Common myeloid progenitor, CD34-positive (primary cell): ENCODE data around the gene TRMT1.

ENCODE experiments used
- CTCF ChIA-PET: fragments of 350-600 bp; sonication (Branson Sonifier 250); formaldehyde crosslinking; loops from one replicate; lab custom pipeline; 2021; ENCODE audit warnings: antibody characterized with exemption; lab: Charles Lee
- POLR2A ChIA-PET: fragments of 350-600 bp; sonication (Branson Sonifier 250); formaldehyde crosslinking; loops from one replicate; lab custom pipeline; 2021; ENCODE audit warnings: antibody characterized with exemption; lab: Charles Lee
- DNase-seq, 3 donors: peaks; one replicate each; pipeline versions ENCODE4 v3.0.0 to v3.0.0-alpha.2; 2013
- H3K27ac ChIP-seq, 2 experiments: 1 replicate in 1 of 2; 2 replicates in 1 of 2; pipeline ENCODE4 v1.7.0; 2013; ENCODE audit warnings: inconsistent platforms in 2 of 2, low read length in 2 of 2, mild to moderate bottlenecking in 2 of 2, low read depth in 1 of 2, moderate library complexity in 1 of 2; ENCODE audit not compliant: severe bottlenecking in 2 of 2, insufficient read depth in 1 of 2, poor library complexity in 1 of 2
- H3K27me3 ChIP-seq, 5 experiments: replicated peaks in 2 of 5; 1 replicate in 3 of 5; 2 replicates in 2 of 5; pipeline versions ENCODE4 v1.6.1 to v1.7.0; 2013; ENCODE audit warnings: low read length in 4 of 5, mild to moderate bottlenecking in 2 of 5, moderate library complexity in 2 of 5, inconsistent platforms in 1 of 5; ENCODE audit not compliant: insufficient read depth in 5 of 5, control insufficient read depth in 4 of 5
- H3K36me3 ChIP-seq, 4 experiments: 1 replicate in 2 of 4; 2 replicates in 2 of 4; pipeline versions ENCODE4 v1.6.1 to v1.7.0; 2013; ENCODE audit warnings: low read length in 3 of 4, control low read depth in 1 of 4, mild to moderate bottlenecking in 1 of 4; ENCODE audit not compliant: control insufficient read depth in 4 of 4, insufficient read depth in 4 of 4
- H3K4me1 ChIP-seq, 4 experiments: 1 replicate in 3 of 4; 2 replicates in 1 of 4; pipeline versions ENCODE4 v1.6.1 to v1.7.1; 2013; ENCODE audit warnings: low read length in 3 of 4, mild to moderate bottlenecking in 3 of 4, control low read depth in 1 of 4, inconsistent platforms in 1 of 4, moderate library complexity in 1 of 4; ENCODE audit not compliant: control insufficient read depth in 4 of 4, insufficient read depth in 4 of 4; ENCODE audit errors: control extremely low read depth in 1 of 4
- H3K4me3 ChIP-seq, 7 experiments: 1 replicate in 4 of 7; 2 replicates in 3 of 7; pipeline versions ENCODE4 v1.5.1 to v1.7.0; 2013; ENCODE audit warnings: mild to moderate bottlenecking in 7 of 7, low read length in 6 of 7, moderate library complexity in 6 of 7, inconsistent platforms in 2 of 7, low read depth in 2 of 7, control low read depth in 1 of 7; ENCODE audit not compliant: insufficient read depth in 4 of 7, control insufficient read depth in 1 of 7; ENCODE audit errors: extremely low read depth in 1 of 7
- H3K9me3 ChIP-seq, 5 experiments: 1 replicate in 4 of 5; 2 replicates in 1 of 5; pipeline versions ENCODE4 v1.6.1 to v1.7.1; 2013; ENCODE audit warnings: low read length in 4 of 5, mild to moderate bottlenecking in 2 of 5, inconsistent platforms in 1 of 5, low read depth in 1 of 5, moderate library complexity in 1 of 5; ENCODE audit not compliant: control insufficient read depth in 4 of 5, insufficient read depth in 2 of 5; ENCODE audit errors: control extremely low read depth in 1 of 5
- WGBS: methylation state at CpG from one replicate; pipeline ENCODE4 v1.1.5; 2013; ENCODE audit not compliant: insufficient coverage; 5-methylcytosine and 5-hydroxymethylcytosine counted together

The TRMT1 gene

GRCh38 chr19:13066933-13067807 is 49.4 kb downstream of the TRMT1 start:
- CTCF ChIA-PET, result interaction anchor here (0.7 to 8.1 kb wide), 10 partner anchors 8 to 91 kb away, joined by 3 to 72 read pairs (median 3); no protein-coding TSS in a partner anchor
- no peaks in the 10 kb centered on the region for H3K9me3 ChIP-seq
- no peak overlapping the region for H3K4me3 ChIP-seq
- H3K27me3 ChIP-seq, result no peaks in the 10 kb centered on the region
- peaks cover 0 to 93% (median 55%) of the 10 kb centered on the region in 4 experiments for H3K4me1 ChIP-seq
- no peaks in the 10 kb centered on the region for H3K36me3 ChIP-seq
- H3K27ac ChIP-seq, result peak overlapping the region in 1 of 2 experiments; percentile 0
- DNase-seq, result no peak
- POLR2A ChIA-PET, result no interaction called here
- WGBS, result 99% methylated on average over 8 of the region's 17 CpGs

GRCh38 chr19:13066226-13066625 is 50.3 kb downstream of the TRMT1 start:
- Histone ChIP-seq H3K4me3 (no peak overlapping the region), H3K27me3 (no peaks in the 10 kb centered on the region), H3K9me3 (no peaks in the 10 kb centered on the region), H3K27ac (peak overlapping the region in 1 of 2 experiments; percentile 50), H3K4me1 (peaks cover 0 to 93% (median 57%) of the 10 kb centered on the region in 4 experiments), H3K36me3 (no peaks in the 10 kb centered on the region)
- ChIA-PET CTCF (interaction anchor here (0.7 to 8.1 kb wide), 7 partner anchors 7 to 87 kb away, joined by 3 to 72 read pairs (median 3); no protein-coding TSS in a partner anchor), POLR2A (no interaction called here)
- 100% methylated on average over 1 of the region's 5 CpGs for WGBS
- no peak for DNase-seq

- Histone ChIP-seq H3K27ac (no peak overlapping the region), H3K4me3 (no peak overlapping the region), H3K4me1 (peaks cover 0 to 83% (median 55%) of the 10 kb centered on the region in 4 experiments), H3K36me3 (no peaks in the 10 kb centered on the region), H3K27me3 (no peaks in the 10 kb centered on the region), H3K9me3 (no peaks in the 10 kb centered on the region)
- WGBS, result 94% methylated on average over 5 of the region's 6 CpGs
- no peak for DNase-seq
- ChIA-PET POLR2A (no interaction called here), CTCF (interaction anchor here (0.7 to 18.5 kb wide), 11 partner anchors 9 to 99 kb away, joined by 3 to 253 read pairs (median 4); no protein-coding TSS in a partner anchor)
These were observed 52.4 kb downstream of the TRMT1 start for GRCh38 chr19:13064092-13064489.

- H3K4me1 ChIP-seq, result peaks cover 0 to 78% (median 50%) of the 10 kb centered on the region in 4 experiments
- WGBS, result 94% methylated on average over 2 of the region's 5 CpGs
- H3K9me3 ChIP-seq, result no peaks in the 10 kb centered on the region
- H3K27ac ChIP-seq, result no peak overlapping the region
- H3K36me3 ChIP-seq, result no peaks in the 10 kb centered on the region
- H3K4me3 ChIP-seq, result no peak overlapping the region
- ChIA-PET CTCF (interaction anchor here (0.7 to 18.5 kb wide), 10 partner anchors 8 to 98 kb away, joined by 3 to 253 read pairs (median 4); no protein-coding TSS in a partner anchor), POLR2A (no interaction called here)
- no peak for DNase-seq
- no peaks in the 10 kb centered on the region for H3K27me3 ChIP-seq
These were observed 53.0 kb downstream of the TRMT1 start for GRCh38 chr19:13063461-13064091.

- Histone ChIP-seq H3K36me3 (no peaks in the 10 kb centered on the region), H3K4me3 (no peak overlapping the region), H3K27me3 (no peaks in the 10 kb centered on the region), H3K4me1 (peaks cover 0 to 71% (median 40%) of the 10 kb centered on the region in 4 experiments), H3K27ac (no peak overlapping the region), H3K9me3 (no peaks in the 10 kb centered on the region)
- CTCF ChIA-PET, result interaction anchor here (0.5 to 18.5 kb wide), 15 partner anchors 8 to 1443 kb away, joined by 3 to 253 read pairs (median 23); no protein-coding TSS in a partner anchor
- POLR2A ChIA-PET, result interaction anchor here (0.6 kb wide), 2 partner anchors 85 to 625 kb away, joined by 3 to 5 read pairs; no protein-coding TSS in a partner anchor
- DNase-seq, result no peak
These were observed 54.2 kb downstream of the TRMT1 start for GRCh38 chr19:13062317-13062716.

GRCh38 chr19:13060964-13061927 is 55.3 kb downstream of the TRMT1 start:
- CTCF ChIA-PET, result interaction anchor here (0.9 to 18.5 kb wide), 22 partner anchors 9 to 188 kb away, joined by 3 to 253 read pairs (median 12); no protein-coding TSS in a partner anchor
- H3K4me1 ChIP-seq, result peaks cover 0 to 72% (median 34%) of the 10 kb centered on the region in 4 experiments
- H3K4me3 ChIP-seq, result peak overlapping the region; percentile 34 to 86 (median 64)
- under 1% methylated on average over 37 of the region's 40 CpGs for WGBS
- no peaks in the 10 kb centered on the region for H3K27me3 ChIP-seq
- peak; percentile 63 to 78 (median 78) for DNase-seq
- POLR2A ChIA-PET, result interaction anchor here (0.5 to 1.4 kb wide), 5 partner anchors 9 to 801 kb away, joined by 3 to 5 read pairs (median 4); no protein-coding TSS in a partner anchor
- no peak overlapping the region for H3K27ac ChIP-seq
- H3K9me3 ChIP-seq, result no peaks in the 10 kb centered on the region
- H3K36me3 ChIP-seq, result no peaks in the 10 kb centered on the region
